Immature natural killer cell (primary cell): ENCODE measurements around the gene CTBP2. TPM values are rescaled to one million over a fixed set of nuclear protein-coding genes. Genes with fewer than 3 reads are reported as not detected.

Experiments used
- DNase-seq, 3 donors: peaks; one replicate each; pipeline ENCODE4 v3.0.0; 2022; ENCODE audit warnings: mixed read lengths in 1 of 3
- H3K27ac Mint-ChIP-seq, 6 donors: one replicate each; pipeline ENCODE4 v1.8.0; 2020; ENCODE audit warnings: mixed read lengths in 6 of 6, mild to moderate bottlenecking in 5 of 6, inconsistent platforms in 4 of 6, moderate library complexity in 3 of 6
- H3K27me3 Mint-ChIP-seq, 3 donors: one replicate each; pipeline ENCODE4 v1.8.0; 2020 to 2021; ENCODE audit warnings: low read depth in 3 of 3, mild to moderate bottlenecking in 3 of 3, mixed read lengths in 3 of 3, moderate library complexity in 3 of 3, inconsistent platforms in 1 of 3
- H3K36me3 Mint-ChIP-seq, 3 donors: one replicate each; pipeline ENCODE4 v1.8.0; 2020; ENCODE audit warnings: mixed read lengths in 3 of 3, inconsistent platforms in 2 of 3, mild to moderate bottlenecking in 2 of 3
- H3K4me1 Mint-ChIP-seq, 2 donors: one replicate each; pipeline ENCODE4 v1.8.0; 2020; ENCODE audit warnings: inconsistent platforms in 2 of 2, mild to moderate bottlenecking in 2 of 2, mixed read lengths in 2 of 2, moderate library complexity in 1 of 2
- H3K4me3 Mint-ChIP-seq, 5 donors: one replicate each; pipeline ENCODE4 v1.8.0; 2020; ENCODE audit warnings: mild to moderate bottlenecking in 5 of 5, mixed read lengths in 5 of 5, inconsistent platforms in 3 of 5, moderate library complexity in 3 of 5
- H3K9me3 Mint-ChIP-seq, 6 donors: one replicate each; pipeline ENCODE4 v1.8.0; 2020; ENCODE audit warnings: mild to moderate bottlenecking in 6 of 6, mixed read lengths in 6 of 6, inconsistent platforms in 4 of 6, moderate library complexity in 3 of 6
- polyA plus RNA-seq, 3 donors: library from polyadenylated mRNA; unstranded; fragments of 300-500 nt; fragmentation: Illumina TruSeq; gene quantifications; one replicate each; pipeline ENCODE4 v1.2.3, GENCODE V29; 2021

CTBP2 gene
- polyA plus RNA-seq, 3 donors from 2014 or later = 89.8 to 154 (median 131) TPM

- Mint-ChIP-seq H3K4me3 (peak overlapping the region in 1 of 5 donors; percentile 46), H3K9me3 (no peaks in the 10 kb centered on the region), H3K4me1 (peaks cover 24 to 26% of the 10 kb centered on the region in 2 donors), H3K27me3 (peaks cover 0 to 24% (median 2%) of the 10 kb centered on the region in 3 donors), H3K27ac (peak overlapping the region in 5 of 6 donors; percentile 3 to 49 (median 45)), H3K36me3 (peaks cover 0 to 9% (median 0%) of the 10 kb centered on the region in 3 donors)
- DNase-seq = peak in 1 of 3 donors; percentile 26
Measured at GRCh38 chr10:125000366-125001312, 159.7 kb downstream of the CTBP2 start.

- H3K27me3 Mint-ChIP-seq = peaks cover 0 to 29% (median 5%) of the 10 kb centered on the region in 3 donors
- H3K36me3 Mint-ChIP-seq = peaks cover 0 to 9% (median 0%) of the 10 kb centered on the region in 3 donors
- no peak overlapping the region for H3K4me3 Mint-ChIP-seq
- peaks cover 22 to 24% of the 10 kb centered on the region in 2 donors for H3K4me1 Mint-ChIP-seq
- no peaks in the 10 kb centered on the region for H3K9me3 Mint-ChIP-seq
- H3K27ac Mint-ChIP-seq = peak overlapping the region; percentile 28 to 71 (median 40)
- DNase-seq = no peak
Measured at GRCh38 chr10:124999433-125000365, 160.7 kb downstream of the CTBP2 start.

- H3K27me3 Mint-ChIP-seq = peaks cover 0 to 39% (median 5%) of the 10 kb centered on the region in 3 donors
- no peak overlapping the region for H3K4me3 Mint-ChIP-seq
- no peak for DNase-seq
- no peaks in the 10 kb centered on the region for H3K9me3 Mint-ChIP-seq
- no peak overlapping the region for H3K27ac Mint-ChIP-seq
- H3K4me1 Mint-ChIP-seq = peaks cover 15 to 19% of the 10 kb centered on the region in 2 donors
- peaks cover 0 to 13% (median 0%) of the 10 kb centered on the region in 3 donors for H3K36me3 Mint-ChIP-seq
Measured at GRCh38 chr10:124998624-124999291, 161.6 kb downstream of the CTBP2 start.

- H3K27ac Mint-ChIP-seq = peak overlapping the region in 3 of 6 donors; percentile 23 to 77 (median 27)
- H3K4me3 Mint-ChIP-seq = no peak overlapping the region
- DNase-seq = no peak
- H3K36me3 Mint-ChIP-seq = peaks cover 0 to 18% (median 0%) of the 10 kb centered on the region in 3 donors
- H3K4me1 Mint-ChIP-seq = peaks cover 15 to 19% of the 10 kb centered on the region in 2 donors
- peaks cover 0 to 43% (median 5%) of the 10 kb centered on the region in 3 donors for H3K27me3 Mint-ChIP-seq
- no peaks in the 10 kb centered on the region for H3K9me3 Mint-ChIP-seq
Measured at GRCh38 chr10:124997771-124998623, 162.4 kb downstream of the CTBP2 start.

GRCh38 chr10:124997306-124997705 is 163.1 kb downstream of the CTBP2 start:
- Mint-ChIP-seq H3K27me3 (peaks cover 0 to 42% (median 7%) of the 10 kb centered on the region in 3 donors), H3K4me3 (no peak overlapping the region), H3K36me3 (peaks cover 3 to 25% (median 5%) of the 10 kb centered on the region in 3 donors), H3K9me3 (no peaks in the 10 kb centered on the region), H3K4me1 (peaks cover 15 to 19% of the 10 kb centered on the region in 2 donors), H3K27ac (peak overlapping the region in 4 of 6 donors; percentile 24 to 77 (median 40))
- no peak for DNase-seq

- H3K4me3 Mint-ChIP-seq = no peak overlapping the region
- H3K36me3 Mint-ChIP-seq = peaks cover 4 to 27% (median 5%) of the 10 kb centered on the region in 3 donors
- no peaks in the 10 kb centered on the region for H3K9me3 Mint-ChIP-seq
- peaks cover 15 to 19% of the 10 kb centered on the region in 2 donors for H3K4me1 Mint-ChIP-seq
- DNase-seq = no peak
- H3K27me3 Mint-ChIP-seq = peaks cover under 1 to 42% (median 7%) of the 10 kb centered on the region in 3 donors
- peak overlapping the region in 1 of 6 donors; percentile 17 for H3K27ac Mint-ChIP-seq
Measured at GRCh38 chr10:124996854-124997215, 163.5 kb downstream of the CTBP2 start.

- Mint-ChIP-seq H3K9me3 (no peaks in the 10 kb centered on the region), H3K27ac (peak overlapping the region in 2 of 6 donors; percentile 40 to 67), H3K27me3 (peaks cover 2 to 40% (median 7%) of the 10 kb centered on the region in 3 donors), H3K4me3 (no peak overlapping the region), H3K36me3 (peaks cover 4 to 27% (median 5%) of the 10 kb centered on the region in 3 donors), H3K4me1 (peaks cover 13 to 17% of the 10 kb centered on the region in 2 donors)
- no peak for DNase-seq
Measured at GRCh38 chr10:124996127-124996853, 164.1 kb downstream of the CTBP2 start.

GRCh38 chr10:124995605-124996004 is 164.8 kb downstream of the CTBP2 start:
- peaks cover 2 to 39% (median 7%) of the 10 kb centered on the region in 3 donors for H3K27me3 Mint-ChIP-seq
- no peak overlapping the region for H3K4me3 Mint-ChIP-seq
- H3K9me3 Mint-ChIP-seq = no peaks in the 10 kb centered on the region
- H3K36me3 Mint-ChIP-seq = peaks cover 4 to 31% (median 5%) of the 10 kb centered on the region in 3 donors
- DNase-seq = no peak
- peaks cover 8 to 10% of the 10 kb centered on the region in 2 donors for H3K4me1 Mint-ChIP-seq
- no peak overlapping the region for H3K27ac Mint-ChIP-seq

GRCh38 chr10:124994573-124995473 is 165.5 kb downstream of the CTBP2 start:
- H3K9me3 Mint-ChIP-seq = no peaks in the 10 kb centered on the region
- H3K27me3 Mint-ChIP-seq = peaks cover 2 to 35% (median 5%) of the 10 kb centered on the region in 3 donors
- no peak for DNase-seq
- no peak overlapping the region for H3K4me3 Mint-ChIP-seq
- peak overlapping the region in 3 of 6 donors; percentile 16 to 76 (median 39) for H3K27ac Mint-ChIP-seq
- peaks cover 4 to 32% (median 5%) of the 10 kb centered on the region in 3 donors for H3K36me3 Mint-ChIP-seq
- peaks cover 2 to 3% of the 10 kb centered on the region in 2 donors for H3K4me1 Mint-ChIP-seq

- Mint-ChIP-seq H3K4me1 (no peaks in the 10 kb centered on the region), H3K4me3 (no peak overlapping the region), H3K27ac (peak overlapping the region in 5 of 6 donors; percentile 11 to 76 (median 46)), H3K36me3 (peaks cover 4 to 38% (median 13%) of the 10 kb centered on the region in 3 donors), H3K9me3 (no peaks in the 10 kb centered on the region), H3K27me3 (peaks cover 5 to 35% (median 5%) of the 10 kb centered on the region in 3 donors)
- no peak for DNase-seq
Measured at GRCh38 chr10:124993736-124994451, 166.5 kb downstream of the CTBP2 start.
